GM18498 (cell line): ENCODE measurements around the gene IL10RA.
A peak's percentile ranks its signal among the peaks of the same experiment; 100 is the strongest.
"Not testable (repeated sequence)": the region's sequence is repeated elsewhere in the genome, so short reads cannot be mapped to it uniquely, and the experiment has no call there.

Experiments
- ATAC-seq: cut with Tn5 transposase; IDR thresholded peaks from one replicate; pipeline ENCODE4 v1.9.1; 2021; ENCODE audit warnings: mild to moderate bottlenecking, moderate library complexity; ENCODE audit not compliant: unreplicated experiment

Gene IL10RA

GRCh38 chr11:117985953-117986887 lies at the start of gene IL10RA:
Gene IL10RA (plus strand): TSS chr11:117986394. CDS start chr11:117986468, 74 bp downstream.
- ATAC-seq = peak; percentile 87

GRCh38 chr11:117936973-117937372 lies 49.2 kb upstream of the IL10RA start:
- no peak for ATAC-seq

GRCh38 chr11:117940736-117941135 lies 45.5 kb upstream of the IL10RA start:
- ATAC-seq = no peak

GRCh38 chr11:117941163-117941707 lies 45.0 kb upstream of the IL10RA start:
- ATAC-seq = no peak

- ATAC-seq = no peak
Observed at GRCh38 chr11:117941976-117942654, 44.1 kb upstream of the IL10RA start.

- ATAC-seq = no peak
Observed at GRCh38 chr11:117944554-117944953, 41.6 kb upstream of the IL10RA start.

GRCh38 chr11:117945047-117945810 lies 41.0 kb upstream of the IL10RA start:
- no peak for ATAC-seq

- ATAC-seq = peak; percentile 11
Observed at GRCh38 chr11:117946156-117946841, 39.9 kb upstream of the IL10RA start.

- peak; percentile 51 for ATAC-seq
Observed at GRCh38 chr11:117946842-117947526, 39.2 kb upstream of the IL10RA start.

GRCh38 chr11:117947751-117948150 lies 38.4 kb upstream of the IL10RA start:
- ATAC-seq = not testable (repeated sequence)

- ATAC-seq = not testable (repeated sequence)
Observed at GRCh38 chr11:117948466-117948865, 37.7 kb upstream of the IL10RA start.

GRCh38 chr11:117949062-117949461 lies 37.1 kb upstream of the IL10RA start:
- no peak for ATAC-seq

- no peak for ATAC-seq
Observed at GRCh38 chr11:117950301-117950700, 35.9 kb upstream of the IL10RA start.

- no peak for ATAC-seq
Observed at GRCh38 chr11:117950993-117951961, 34.9 kb upstream of the IL10RA start.

GRCh38 chr11:117953024-117953671 lies 33.0 kb upstream of the IL10RA start:
- no peak for ATAC-seq

GRCh38 chr11:117958949-117959348 lies 27.2 kb upstream of the IL10RA start:
- no peak for ATAC-seq

GRCh38 chr11:117959438-117960149 lies 26.6 kb upstream of the IL10RA start:
- ATAC-seq = no peak
